Subcutaneous adipose tissue (tissue), 4 donors: ENCODE measurements around the gene NRCAM. TPM values are rescaled to one million over a fixed set of nuclear protein-coding genes. Genes with fewer than 3 reads are reported as not detected.

Source experiments
- total RNA-seq, 4 donors: library from RNA; depleted of rRNA; stranded (reverse); fragments of >200 nt; gene quantifications; one replicate each; pipeline ENCODE4 v1.1.0, GENCODE V29; 2016
- TF ChIP-seq, protein P1 (sequence below): fragments of 450-650 bp; IDR thresholded peaks from one replicate; pipeline ENCODE4 v1.5.1; 2016; ENCODE audit warnings: low read depth, mild to moderate bottlenecking, control low read depth, antibody characterized with exemption, moderate library complexity

The NRCAM gene
- total RNA-seq, 4 donors from 2014 or later: 21.1 to 74.4 (median 49.3) TPM

DNA sequence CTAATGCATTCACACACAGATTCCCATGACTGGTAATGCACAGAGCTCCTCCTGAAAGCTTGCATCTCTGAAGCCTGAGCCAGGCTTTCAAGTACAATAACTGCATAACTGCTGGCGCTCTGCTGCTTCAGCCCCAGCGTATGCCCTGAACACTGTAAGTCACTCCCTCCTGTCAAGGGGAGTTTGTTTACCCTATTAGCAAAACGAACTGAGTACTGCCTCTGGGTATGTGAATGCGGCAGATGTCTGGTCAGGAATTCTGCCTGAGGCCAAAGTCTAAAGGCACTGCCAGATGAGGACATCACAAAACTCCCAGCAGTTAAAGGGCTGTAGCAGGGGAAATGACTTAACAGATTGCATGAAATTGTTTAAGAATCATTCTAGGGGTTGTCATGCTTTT, 97.7 kb downstream of the NRCAM start:
- TF ChIP-seq, protein P1, sequence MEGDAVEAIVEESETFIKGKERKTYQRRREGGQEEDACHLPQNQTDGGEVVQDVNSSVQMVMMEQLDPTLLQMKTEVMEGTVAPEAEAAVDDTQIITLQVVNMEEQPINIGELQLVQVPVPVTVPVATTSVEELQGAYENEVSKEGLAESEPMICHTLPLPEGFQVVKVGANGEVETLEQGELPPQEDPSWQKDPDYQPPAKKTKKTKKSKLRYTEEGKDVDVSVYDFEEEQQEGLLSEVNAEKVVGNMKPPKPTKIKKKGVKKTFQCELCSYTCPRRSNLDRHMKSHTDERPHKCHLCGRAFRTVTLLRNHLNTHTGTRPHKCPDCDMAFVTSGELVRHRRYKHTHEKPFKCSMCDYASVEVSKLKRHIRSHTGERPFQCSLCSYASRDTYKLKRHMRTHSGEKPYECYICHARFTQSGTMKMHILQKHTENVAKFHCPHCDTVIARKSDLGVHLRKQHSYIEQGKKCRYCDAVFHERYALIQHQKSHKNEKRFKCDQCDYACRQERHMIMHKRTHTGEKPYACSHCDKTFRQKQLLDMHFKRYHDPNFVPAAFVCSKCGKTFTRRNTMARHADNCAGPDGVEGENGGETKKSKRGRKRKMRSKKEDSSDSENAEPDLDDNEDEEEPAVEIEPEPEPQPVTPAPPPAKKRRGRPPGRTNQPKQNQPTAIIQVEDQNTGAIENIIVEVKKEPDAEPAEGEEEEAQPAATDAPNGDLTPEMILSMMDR: no peak

DNA sequence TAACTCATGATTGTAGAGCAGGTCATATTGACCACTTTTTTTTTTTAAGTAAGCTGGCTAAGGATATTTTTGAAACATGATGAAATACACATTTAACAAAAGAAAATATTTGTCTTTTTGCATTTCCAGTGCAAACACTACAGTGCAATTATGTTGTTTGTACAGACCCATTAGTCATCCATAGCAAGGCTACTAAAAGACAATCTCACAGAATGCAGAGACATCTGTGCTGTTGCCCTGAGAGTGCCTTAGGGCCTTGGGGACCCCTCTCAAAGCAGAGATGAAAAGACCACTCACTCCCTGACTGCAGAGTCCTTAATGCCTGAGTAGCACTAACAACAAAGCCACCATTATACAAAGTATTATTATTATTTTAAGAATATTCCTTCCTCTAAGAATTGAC, 104.5 kb downstream of the NRCAM start:
- TF ChIP-seq, protein P1: no peak

DNA sequence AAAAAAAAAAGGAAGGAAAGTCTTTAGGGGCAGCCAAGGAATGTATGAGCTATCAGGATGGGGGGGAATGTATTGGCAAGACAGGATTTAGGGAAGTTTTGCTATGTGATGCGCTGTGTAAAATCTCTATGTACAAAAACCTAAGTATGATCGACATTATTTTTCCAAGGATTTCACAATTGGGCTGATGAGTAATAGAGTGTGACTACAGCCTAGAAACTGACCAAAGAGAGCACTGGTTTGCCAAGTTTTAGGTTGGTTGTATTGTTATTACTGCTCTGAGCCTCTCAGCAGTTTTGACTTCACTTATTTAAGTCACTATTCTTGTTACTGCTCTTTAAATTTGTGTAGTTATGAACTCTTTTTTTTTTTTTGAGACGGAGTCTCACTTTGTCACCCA, 107.3 kb downstream of the NRCAM start:
- TF ChIP-seq, protein P1: no peak

DNA sequence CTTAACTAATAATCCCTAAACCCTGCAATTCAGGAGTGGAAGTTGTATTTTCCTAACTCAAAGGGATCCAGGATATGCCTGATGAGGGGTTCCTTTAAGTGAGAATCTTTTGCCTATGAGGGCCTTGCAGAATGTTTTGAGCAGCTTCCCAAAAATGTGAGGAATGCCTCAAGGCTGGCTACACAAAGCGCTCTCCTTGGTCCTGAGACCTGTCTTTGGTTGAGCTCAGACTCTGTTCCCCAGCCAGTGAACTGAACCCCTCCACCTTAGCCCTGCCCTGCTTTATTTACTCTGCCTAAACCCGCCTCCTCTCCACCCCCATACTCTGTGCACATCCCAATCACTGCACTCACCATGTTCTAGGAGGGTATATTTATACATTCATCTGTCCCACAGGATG, 108.6 kb downstream of the NRCAM start:
- TF ChIP-seq, protein P1: no peak

DNA sequence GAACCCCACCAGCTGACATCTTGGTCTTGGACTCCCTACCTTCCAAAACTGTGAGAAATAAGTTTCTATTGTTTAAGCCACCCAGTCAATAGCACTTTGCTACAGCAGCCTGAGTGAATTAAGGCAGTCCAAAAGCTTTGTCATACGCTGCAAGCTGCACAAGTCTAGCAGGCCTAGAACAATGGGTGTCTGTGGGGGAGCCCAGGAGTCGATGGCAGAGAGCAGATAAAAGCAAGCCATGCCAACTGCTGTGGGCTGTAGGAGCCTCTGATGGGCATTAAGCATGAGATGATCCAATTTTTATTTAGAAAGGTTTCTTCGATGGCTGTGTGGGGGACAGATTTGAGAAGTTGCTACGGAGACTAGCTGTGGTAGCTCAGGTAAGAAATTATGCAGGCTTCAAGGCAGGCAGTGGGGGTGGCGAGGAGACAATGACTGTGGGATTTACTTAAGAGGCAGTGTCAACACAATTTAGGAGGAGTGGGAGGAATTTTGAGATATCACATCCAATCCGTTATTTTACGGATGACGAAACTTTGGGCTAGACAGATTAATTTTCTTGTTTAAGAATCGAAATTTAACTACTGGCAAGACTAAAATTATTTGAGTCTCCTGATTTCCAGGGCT, 110.4 kb downstream of the NRCAM start:
- TF ChIP-seq, protein P1: no peak

DNA sequence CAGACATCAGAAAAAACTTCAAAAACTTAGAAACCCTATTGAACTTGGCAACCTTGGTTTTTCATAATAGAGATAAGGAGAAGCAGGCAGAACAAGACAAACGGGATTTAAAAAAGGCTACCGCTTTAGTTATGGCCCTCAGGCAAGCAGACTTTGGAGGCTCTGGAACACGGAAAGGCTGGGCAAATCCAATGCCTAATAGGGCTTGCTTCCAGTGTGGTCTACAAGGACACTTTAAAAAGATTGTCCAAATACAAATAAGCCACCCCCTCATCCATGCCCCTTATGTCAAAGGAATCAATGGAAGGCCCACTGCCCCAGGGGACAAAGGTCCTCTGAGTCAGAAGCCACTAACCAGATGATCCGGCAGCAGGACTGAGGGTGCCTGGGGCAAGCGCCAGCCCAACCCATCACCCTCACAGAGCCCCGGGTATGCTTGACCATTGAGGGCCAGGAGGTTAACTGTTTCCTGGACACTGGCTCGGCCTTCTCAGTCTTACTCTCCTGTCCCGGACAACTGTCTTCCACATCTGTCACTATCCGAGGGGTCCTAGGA, 115.3 kb downstream of the NRCAM start:
- TF ChIP-seq, protein P1: no peak

DNA sequence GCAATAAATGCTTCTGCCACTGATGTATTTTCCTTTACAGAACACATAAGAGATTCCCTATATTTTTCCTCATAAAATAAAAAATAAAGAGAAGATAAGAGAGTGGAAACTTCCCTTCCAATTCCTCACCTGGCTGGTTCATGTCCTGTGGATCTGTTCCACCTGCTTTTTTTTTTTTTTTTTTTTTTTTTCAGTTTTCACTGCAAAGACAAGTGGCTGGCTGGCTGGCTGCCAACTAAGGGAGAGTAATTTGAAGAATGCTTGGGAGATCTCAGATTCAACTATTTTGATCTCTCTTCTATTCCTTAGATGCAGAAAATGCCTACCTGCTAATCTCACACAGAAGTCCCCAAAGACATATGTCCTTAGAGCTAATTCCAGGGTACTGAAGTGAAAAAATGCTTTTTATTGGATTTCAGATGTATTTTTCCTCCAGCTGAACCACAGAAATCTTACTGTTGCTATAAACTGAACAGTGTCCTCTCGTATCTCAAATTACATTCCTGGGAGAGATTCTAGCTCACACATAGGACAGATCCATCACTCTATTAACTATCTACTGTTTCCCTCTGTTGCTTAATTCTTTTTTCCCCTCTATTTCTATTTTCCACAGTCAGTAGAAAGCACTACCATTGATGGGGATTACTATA, 120.8 kb downstream of the NRCAM start:
- TF ChIP-seq, protein P1: no peak
